T1000 (cell line): Measurements from ENCODE around the gene UFD1.
"Not testable (repeated sequence)": the region's sequence is repeated elsewhere in the genome, so short reads cannot be mapped to it uniquely, and the experiment has no call there.

ENCODE experiments used
- DNase-seq: peaks from one replicate; lab custom pipeline; 2025; ENCODE audit warnings: mixed read lengths; lab: John Stamatoyannopoulos, UW

UFD1 gene

DNA sequence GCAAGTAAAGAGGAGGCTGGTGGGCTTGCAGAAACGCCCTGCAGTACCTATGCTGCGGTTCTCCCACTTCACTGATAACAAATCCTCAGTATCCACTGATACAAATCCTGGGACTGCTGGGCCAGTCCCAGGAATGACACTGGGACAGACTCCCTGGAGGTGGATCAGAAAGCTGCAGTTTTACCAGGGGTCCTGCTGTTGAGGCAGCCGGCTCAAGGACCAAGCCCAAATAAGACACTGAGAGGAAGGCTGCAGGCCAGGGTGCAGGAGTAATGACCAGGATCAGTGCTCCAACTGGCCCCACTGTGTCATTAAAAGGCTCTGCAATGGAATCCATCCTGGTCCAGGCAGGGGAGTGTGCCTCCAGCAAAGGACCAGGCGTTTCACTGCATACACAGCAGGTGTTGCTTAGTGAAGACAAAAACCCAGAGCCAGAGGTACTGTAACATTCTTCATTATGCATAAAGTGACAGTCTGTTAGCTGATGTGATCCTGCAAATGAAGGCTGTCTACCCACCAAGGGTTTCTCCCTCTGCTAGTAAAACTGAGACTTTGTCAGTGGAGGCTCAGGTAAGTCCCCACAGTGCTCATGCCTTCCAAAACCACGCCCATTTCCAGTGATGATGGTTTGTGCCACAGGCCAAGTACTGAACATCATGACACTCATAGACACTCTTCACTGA, 30.1 kb downstream of the UFD1 start:
- DNase-seq: no peak

DNA sequence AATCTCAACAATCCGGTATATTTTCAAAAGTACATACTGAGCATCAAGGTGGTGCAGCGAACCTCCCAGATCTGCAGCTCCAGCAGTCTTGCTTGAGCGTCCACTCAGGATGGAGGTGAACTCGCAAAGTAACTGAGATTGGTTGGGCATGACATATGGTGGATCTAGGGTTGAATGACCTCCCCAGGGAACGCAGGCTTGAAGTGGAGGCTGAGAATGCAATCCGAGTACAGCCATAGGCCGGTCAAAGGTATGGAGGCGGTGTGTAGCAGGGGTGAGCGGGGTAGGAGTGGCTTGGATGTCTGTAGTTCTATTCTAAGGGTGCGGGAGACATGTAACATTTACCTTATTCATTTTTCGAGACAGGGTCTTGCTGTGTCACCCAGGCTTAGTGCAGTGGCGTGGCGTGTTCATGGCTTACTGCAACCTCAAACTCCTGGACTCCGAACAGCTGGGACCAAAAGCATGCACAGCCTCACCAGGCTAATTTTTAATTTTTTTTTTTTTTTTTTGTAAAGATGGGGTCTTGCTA, 30.9 kb downstream of the UFD1 start:
- peak; percentile 10 for DNase-seq

DNA sequence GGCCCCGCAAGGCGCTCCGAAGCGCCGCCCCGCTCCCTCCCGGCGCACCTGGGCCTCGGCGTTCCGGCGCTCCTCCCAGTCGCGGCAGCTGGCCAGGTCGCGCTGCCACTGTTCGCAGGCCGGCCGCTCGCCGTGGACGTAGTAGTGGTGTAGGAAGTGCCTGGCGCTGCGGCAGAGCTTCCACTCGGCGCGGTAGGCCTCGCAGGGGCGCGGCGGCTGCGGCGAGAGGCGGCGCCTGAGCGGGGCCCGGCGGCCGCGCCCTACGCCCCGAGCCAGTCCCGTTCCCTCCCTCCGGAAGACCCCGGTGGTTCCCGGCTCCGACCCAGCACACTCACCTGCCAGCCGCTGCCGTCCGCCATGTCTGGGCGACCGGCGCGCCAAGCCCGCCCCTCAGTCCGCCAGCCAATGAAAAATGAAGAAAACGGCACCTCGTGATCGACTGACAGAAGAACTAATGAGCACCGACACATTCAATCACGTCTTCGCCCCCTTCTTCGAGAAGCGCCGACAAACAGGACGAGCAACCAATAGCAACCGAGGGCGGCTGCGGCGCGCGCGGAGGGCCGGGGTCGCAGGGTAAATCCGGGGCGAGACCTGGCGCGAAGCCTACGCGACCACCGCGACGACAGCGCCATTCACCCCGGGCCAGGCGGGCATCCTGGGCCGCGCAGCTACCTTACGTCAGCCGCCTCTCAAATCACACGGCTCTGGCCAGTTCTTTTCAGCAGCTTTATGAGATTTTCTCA, 31.5 kb downstream of the UFD1 start, which contains the start of gene C22orf39:
Gene C22orf39, minus strand, starts transcription at position 382 of the 746 bp plus-strand sequence. Its CDS starts 23 bp downstream, at position 359.
- peak; percentile 77 for DNase-seq

DNA sequence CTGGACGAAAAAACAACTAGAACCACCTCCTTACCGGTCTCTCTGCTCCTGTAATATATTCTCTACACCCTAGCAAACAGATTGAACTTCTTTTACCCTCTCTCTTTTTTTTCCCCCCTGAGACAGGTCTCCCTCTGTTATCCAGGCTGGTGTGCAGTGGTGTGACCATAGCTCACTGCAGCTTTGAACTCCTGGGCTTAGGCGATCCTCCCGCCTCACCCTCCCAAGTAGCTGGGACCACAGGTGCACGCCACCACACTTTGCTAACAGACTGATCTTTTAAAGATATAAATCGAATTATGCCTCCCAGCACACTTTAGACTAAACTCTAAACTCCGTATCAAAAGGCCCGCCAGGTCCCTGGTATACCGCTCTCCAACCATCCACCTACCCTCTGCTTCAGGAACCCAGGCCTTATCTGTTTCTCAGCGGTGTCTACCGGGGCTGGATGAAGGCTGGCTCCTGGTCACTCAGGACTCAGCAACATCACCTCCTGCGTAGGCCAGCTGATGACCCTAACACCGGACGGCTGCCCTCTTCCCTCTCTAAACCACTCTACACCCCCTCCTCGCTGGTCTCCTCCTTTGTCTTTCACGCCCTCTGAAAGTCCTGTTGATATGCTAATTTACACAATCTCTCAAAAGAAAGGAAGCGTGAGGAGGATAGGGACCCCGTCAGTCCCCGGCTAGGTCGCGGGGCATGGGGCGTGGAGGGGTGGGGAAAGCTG, 32.2 kb downstream of the UFD1 start:
- no peak for DNase-seq

DNA sequence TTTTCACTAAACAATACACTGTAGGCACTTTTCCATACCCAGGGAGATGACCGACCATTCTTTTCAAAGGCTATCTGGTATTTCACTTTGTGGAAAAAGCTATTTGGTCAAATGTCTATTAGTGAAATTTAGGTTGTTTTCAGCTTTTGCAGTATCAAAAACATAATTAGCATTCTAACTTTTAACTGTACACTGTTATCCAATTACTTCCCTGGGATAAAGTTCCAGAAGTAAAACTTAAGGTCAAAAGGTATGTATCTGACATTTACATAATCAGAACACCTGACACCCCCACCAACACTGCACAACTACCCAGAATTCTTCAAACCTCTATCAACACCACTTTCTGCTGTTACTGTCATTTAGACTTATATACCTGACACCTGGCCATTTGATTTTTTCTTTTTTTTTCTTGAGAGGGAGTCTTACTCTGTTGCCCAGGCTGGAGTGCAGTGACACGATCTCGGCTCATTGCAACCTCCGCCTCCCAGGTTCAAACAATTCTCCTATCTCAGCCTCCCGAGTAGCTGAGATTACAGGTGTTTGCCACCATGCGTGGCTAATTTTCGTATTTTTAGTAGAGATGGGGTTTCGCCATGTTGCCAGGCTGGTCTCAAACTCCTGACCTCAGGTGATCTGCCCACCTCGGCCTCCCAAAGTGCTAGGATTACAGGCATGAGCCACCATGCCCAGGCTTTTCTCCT, 33.6 kb downstream of the UFD1 start:
- not testable (repeated sequence) for DNase-seq

DNA sequence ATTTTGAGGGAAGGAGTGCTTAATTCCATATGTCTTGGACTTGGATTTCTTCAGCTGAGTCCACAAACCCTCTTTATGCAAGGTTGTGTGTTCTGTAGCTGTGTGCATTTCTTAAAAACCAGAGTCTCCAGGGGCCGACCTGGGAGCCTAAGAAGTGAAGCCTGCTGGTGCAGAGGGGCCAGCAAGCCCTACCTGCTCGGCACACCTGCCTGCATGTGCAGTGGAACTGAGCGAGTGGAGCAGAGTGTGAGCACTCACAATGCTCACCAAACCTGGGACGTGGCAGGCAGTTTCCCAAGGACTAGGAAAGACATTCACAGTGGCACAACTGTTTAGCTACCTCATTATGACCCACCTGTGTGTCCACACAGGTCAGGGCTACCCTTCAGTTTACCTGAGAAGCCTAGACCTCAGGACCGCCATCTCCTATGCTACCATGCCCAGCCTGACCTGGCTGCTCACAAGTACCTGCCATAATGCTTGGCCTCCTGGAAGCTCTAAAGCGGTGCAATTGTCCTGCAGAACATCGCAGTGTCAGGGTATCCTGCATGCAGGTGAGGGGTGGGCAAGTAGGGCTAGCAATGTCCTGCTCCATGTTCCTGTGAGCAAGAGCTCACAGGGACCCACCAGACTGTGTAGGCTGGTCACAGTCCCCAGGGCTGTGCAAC, 35.3 kb downstream of the UFD1 start:
- DNase-seq: no peak

DNA sequence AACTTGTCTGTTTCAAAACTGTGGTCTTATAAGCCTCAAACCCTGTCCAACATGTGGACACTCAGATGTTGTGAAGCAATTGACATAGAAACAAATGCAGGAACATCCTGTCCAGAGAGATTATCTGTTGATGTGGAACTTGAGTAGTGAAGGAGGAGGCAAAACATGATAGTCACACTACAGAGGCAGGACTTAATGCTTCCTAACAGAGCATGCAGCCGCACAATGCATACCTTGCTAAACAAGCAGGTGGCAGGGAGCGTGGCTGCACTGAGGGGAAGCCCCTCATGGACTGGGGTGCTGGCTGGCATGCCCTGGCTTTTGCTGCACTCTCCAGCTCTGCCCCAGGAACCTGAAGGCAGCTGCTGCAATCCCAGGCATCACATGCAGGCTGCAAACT, 36.8 kb downstream of the UFD1 start:
- no peak for DNase-seq

DNA sequence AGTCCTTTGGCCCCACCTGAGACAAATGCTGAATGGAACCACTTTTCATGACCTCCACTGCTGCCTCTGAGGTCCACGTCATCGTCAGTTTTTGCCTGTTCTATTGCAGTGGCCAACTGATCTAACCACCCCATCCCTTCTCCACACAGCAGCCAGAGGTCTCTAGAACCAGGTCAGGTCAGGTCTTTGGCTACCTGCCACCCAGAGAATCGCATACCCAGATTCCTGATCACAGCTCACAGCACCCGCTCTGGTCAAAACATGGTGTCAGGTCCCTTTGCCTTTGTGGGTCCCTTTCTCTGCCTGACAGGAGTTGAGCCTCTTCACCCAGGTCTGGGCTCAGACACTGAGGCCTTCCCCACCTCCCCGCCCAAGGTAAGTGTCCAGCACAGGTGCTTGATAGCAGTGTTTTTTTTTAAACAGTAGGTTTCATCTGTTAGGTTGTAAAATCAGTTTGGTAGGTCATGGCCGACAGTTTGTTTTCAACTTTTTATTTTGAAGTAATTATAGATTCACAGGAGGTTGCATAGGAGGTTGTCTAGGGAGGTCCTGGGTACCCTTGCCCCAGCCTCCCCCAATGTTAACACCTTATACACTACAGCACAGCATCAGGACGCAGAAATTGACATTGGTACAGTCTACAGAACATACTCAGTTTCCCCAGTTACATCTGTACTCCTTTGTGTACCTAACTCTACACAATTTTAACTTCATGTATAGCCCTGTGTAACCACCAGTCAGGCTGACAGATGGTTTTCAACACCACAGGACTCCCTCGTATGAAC, 38.4 kb downstream of the UFD1 start:
- no peak for DNase-seq

DNA sequence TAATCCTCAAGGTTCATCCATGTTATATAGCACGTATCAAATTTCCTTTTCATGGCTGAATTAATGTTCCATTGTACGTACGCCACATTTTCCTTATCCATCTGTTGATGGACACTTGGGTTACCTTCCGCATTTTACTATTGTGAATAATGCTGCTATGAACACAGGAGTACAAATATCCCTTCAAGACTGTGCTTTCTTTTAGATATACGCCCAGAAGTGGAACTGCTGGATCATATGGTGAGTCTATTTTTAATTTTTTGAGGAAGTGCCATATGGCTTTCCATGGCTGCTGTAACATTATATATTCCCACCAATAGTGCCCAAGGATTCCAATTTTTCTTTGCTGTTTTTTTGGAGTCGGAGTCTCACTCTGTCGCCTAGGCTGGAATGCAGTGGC, 40.7 kb downstream of the UFD1 start:
- no peak for DNase-seq

DNA sequence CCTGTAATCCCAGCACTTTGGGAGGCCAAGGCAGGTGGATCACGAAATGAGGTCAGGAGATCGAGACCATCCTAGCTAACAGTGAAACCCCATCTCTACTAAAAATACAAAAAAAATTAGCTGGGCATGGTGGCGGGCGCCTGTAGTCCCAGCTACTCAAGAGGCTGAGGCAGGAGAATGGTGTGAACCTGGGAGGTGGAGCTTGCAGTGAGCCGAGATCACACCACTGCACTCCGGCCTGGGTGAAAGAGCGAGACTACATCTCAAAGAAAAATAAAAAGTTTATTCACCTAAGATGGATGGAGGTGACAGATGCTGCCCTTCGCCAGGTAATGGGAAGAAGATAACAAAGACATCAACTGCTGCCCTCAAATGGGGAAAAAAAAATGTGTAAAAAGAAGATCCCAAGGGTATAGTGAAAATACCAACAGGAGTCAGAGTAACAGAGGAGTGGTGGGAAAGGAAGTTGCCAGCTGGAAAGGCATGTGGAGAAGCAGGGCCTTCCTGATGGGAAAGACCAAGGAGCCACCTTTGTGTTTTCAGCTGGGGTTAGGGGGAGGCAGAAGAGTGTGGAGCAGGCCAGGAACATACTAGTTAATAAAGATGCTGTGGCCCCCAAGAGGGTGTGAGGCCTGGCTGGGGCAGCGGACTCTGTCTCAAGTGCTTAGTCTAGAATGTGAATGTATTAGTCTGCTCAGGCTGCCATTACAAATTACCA, 42.4 kb downstream of the UFD1 start:
- DNase-seq: not testable (repeated sequence)

DNA sequence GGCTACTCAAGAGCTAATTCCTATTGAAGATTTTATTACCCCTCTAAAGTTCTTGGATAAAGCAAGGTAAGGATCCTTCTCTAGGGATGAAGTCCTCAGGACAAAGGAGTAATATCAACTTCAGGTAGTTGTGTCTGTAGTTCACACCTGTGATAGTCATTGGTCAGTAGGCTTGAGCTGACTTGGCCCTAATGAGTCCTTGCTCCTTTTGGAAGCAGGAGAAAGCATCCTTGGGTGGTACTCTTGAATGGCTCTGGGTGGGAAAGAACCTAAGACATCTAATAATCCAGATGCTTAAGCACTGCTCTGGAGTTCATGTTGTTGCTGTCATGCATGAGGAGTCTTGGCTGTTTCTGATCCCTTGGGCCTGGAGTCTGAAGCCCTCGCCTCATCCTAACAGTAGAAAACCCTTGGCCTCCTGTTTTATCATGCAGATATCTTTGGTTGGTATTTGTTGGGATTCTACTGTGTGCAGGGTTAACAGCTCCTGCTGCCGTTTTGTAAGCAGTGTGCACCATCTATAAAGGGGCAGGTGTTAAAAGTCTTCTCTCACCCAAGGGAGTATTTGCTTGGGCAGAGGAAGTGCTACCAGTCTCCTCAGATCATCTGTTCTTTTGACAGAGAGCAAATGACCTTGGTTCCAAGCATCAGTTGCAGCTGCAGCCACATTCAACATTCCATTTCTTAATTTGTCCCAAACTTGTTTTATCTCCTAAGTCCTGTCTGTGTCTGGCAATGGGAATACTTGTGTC, 44.0 kb downstream of the UFD1 start:
- DNase-seq: no peak

DNA sequence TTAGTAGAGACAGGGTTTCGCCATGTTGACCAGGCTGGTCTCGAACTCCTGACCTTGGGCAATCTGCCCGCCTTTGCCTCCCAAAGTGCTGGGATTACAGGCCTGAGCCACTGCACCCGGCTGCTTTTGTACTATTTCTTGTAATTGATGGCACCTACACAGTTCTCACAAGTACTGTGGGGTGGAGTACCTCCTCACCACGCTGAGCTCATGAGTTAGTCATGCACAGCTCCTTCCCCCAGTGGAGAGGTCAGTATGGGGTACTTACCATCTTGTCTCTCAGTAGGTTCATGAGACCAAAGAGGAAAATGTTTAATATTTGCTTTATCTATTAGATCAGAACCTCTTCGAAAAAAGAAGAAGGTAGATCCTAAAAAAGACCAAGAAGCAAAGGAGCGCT, 44.6 kb downstream of the UFD1 start:
- no peak for DNase-seq

DNA sequence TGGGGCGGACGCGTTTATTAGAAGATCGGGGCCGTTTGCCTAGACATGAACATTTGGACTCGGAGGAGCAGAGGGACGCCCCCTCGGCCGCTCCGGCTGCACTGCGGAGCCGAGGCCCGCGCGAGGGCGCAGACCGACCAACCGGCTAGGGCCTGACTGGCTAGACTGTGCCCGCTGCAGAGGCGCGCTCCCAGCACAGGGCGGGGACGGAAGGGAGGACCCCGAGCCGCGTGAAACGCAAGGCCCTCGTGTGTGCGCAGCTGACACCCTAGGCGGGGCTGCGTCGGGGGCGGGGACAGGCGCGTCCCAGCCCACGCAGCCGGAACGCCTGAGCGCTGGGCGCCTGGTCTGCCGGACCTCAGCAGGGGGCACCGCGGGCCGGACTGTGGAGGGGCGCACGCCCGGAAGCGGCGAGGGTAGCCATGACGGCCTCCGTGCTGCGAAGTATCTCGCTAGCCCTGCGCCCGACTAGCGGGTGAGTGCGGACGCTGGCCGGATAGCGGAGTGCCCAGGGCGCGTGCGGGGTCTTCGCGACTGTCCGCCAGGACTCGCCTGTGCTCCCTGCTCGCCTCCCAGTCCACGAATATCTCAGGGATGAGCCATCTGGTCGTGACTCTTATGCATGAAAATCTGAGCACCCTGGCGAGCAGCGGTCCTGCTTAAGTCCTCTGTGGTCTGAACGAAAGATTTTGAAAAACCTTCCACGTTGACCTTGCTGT, 46.7 kb downstream of the UFD1 start, which contains the start of gene MRPL40:
Gene MRPL40, plus strand, starts transcription at position 413 of the 719 bp plus-strand sequence. Its CDS starts 10 bp downstream, at position 423.
- DNase-seq: peak; percentile 89

DNA sequence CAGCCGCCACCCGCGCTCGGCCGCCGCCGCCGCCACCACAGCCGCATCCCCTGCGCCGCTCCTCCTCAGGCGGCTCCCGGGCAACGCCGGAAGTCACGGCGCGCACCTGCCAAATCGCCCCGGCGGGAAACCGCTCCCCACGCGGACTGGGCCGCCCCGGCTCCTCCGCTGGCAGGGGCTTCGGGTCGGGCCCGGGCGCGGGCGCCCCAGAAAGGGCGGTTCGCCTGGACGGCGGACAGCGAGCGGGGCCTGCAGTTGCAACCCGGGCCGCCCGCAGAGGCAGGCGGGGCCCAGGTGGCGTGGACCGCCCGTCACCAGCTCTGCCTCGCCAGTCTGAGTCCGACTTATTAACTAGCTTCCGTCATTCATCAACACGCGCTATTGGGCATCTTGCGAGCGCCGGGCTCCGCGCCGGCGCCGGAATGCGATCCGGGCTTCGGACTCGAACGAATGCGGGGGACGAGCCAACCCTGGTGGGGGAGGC, 47.3 kb downstream of the UFD1 start, which contains the start of gene HIRA:
Gene HIRA, minus strand, starts transcription at position 85 of the 484 bp plus-strand sequence. CDS start 257 bp downstream, outside the sequence.
- DNase-seq: peak; percentile 75

DNA sequence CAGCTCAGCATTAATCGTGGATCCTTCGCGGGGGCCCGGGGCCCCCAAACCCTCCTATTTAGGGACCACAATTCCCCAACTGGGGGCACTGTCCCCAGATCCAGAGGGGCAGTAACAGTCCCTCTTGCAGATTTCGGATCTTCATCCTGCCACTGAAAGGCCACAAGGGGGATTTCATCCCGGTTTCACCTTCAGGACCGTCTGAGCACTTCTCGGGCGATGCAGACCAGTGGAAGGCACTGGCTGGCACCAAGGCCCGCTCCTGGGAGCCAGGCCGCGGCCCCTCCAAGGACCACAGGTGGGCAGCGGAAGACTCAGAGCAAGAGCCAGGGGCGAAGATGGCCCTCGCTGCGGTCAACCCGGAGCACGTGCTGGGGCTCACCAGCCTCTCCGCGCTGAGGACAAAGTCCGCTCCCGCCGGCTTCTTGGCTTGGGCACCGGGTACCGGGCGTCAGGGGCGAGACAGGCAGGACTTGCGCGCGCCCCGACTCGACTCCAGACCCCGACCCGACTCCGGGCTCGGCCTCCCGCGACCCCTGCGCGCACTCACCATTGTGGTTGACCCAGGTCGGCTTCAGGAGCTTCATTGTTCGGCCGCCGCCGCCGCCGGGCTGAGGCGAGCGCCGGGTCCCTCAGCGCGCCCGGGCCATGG, 48.0 kb downstream of the UFD1 start:
- DNase-seq: peak; percentile 38

DNA sequence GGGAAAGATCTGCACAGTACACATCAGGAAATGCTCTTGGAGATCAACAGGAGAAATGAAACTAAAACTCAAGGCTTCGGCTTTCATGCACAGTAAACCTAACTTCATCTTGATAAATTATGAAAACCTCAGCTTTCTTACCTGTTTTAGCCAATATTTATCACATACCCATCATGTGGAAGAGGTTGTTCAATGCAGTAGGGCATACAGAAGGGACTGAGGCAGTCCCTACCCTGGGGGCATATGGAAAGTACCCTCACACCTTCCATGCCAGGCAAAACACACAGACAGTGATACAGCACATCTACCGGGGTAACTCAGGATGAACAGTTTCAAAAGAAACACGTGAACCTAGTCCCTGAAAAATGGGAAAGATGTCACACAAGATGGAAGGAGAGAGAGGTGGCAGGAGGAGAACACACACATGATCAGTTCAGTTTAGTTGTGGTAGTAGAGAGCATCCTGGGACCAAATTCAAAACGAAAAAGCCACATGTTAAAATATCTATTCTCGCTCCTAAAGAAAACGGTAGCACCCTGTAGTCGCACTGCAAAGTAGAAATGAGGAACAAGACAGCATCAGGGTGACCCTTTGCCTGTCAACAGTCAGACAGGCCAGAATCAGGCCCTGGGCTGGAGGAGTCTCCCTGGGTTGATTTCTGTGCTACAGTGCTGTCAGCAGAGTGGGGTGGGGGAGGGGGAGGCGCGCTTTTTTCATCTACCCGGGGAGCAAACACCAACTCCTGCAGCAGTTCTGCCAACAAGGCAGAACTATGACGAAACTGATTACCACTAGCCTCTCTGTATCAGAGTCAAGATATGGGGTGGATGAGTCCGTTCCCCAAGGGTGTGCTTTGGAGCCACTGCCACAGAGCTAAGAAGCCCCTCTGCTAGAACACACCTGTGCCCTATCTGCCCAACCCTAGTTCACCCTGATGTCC, 48.8 kb downstream of the UFD1 start:
- no peak for DNase-seq
